Measurements from ENCODE around the gene CYP4V2. TPM values are rescaled to one million over a fixed set of nuclear protein-coding genes. Genes with fewer than 3 reads are reported as not detected.
"Not testable (repeated sequence)": the region's sequence is repeated elsewhere in the genome, so short reads cannot be mapped to it uniquely, and the experiment has no call there.

Gene CYP4V2
- total RNA-seq, 1 experiment from 2014 or later, result 2.0 TPM

- ATAC-seq; POLR2A ChIA-PET; H3K36me3 Mint-ChIP-seq; H3K27me3 Mint-ChIP-seq (ENCODE audit: low read depth); H3K4me3 Mint-ChIP-seq; H3K9me3 Mint-ChIP-seq; CTCF ChIA-PET; H3K27ac Mint-ChIP-seq: not testable (repeated sequence)
- H3K4me1 Mint-ChIP-seq, result peaks cover 42% of the 10 kb centered on the region
- DNase-seq (ENCODE audit: low spot score), result peak; percentile 31
- TF ChIP-seq ZNF512 (CRISPR knock-in tag; IDR thresholded peaks at IDR 0.05; ENCODE audit: borderline replicate concordance), result 0 out of 2 replicates have a peak, but pooled peaks have one; percentile 30
- TF ChIP-seq FOXK1 (CRISPR knock-in tag; IDR thresholded peaks at IDR 0.05), result peak; percentile 50; the same call in 1 of the 2 replicates
- peak; percentile 86; the same call in 1 of the 2 replicates for TF ChIP-seq AFF4 (CRISPR knock-in tag; IDR thresholded peaks at IDR 0.05; ENCODE audit: borderline replicate concordance)
- TF ChIP-seq USF1 (CRISPR knock-in tag; IDR thresholded peaks at IDR 0.05), result 0 out of 2 replicates have a peak, but pooled peaks have one; percentile 19
These were observed 55.8 kb downstream of the CYP4V2 start for GRCh38 chr4:186247062-186247752.

- Mint-ChIP-seq H3K9me3 (peaks cover 5% of the 10 kb centered on the region; the same call in 1 of the 2 replicates), H3K36me3 (peaks cover 5% of the 10 kb centered on the region; the same call in 1 of the 2 replicates), H3K4me3 (peak overlapping the region; percentile 56), H3K27me3 (ENCODE audit: low read depth) (peaks cover 3% of the 10 kb centered on the region; the same call in 1 of the 2 replicates), H3K4me1 (peaks cover 46% of the 10 kb centered on the region), H3K27ac (peak overlapping the region; percentile 100)
- ATAC-seq, result peak; percentile 70
- no peak for DNase-seq (ENCODE audit: low spot score)
- POLR2A ChIA-PET, result no interaction called here
- CTCF ChIA-PET, result no interaction called here
- no peak for TF ChIP-seq ATF1 (CRISPR knock-in tag; IDR thresholded peaks at IDR 0.05)
- TF ChIP-seq HMGA2 (CRISPR knock-in tag; IDR thresholded peaks at IDR 0.05), result no peak
- no peak for TF ChIP-seq CREB1 (CRISPR knock-in tag; IDR thresholded peaks at IDR 0.05)
- no peak for TF ChIP-seq ZNF219 (CRISPR knock-in tag; IDR thresholded peaks at IDR 0.05; ENCODE audit: borderline replicate concordance)
- no peak for TF ChIP-seq OVOL2 (CRISPR knock-in tag; IDR thresholded peaks at IDR 0.05; ENCODE audit: borderline replicate concordance)
- no peak for TF ChIP-seq ERG (CRISPR knock-in tag; IDR thresholded peaks at IDR 0.05)
- TF ChIP-seq IRF2 (CRISPR knock-in tag; IDR thresholded peaks at IDR 0.05; ENCODE audit: borderline replicate concordance, low read depth), result no peak
- no peak for TF ChIP-seq STAT6 (CRISPR knock-in tag; conservative IDR thresholded peaks at IDR 0.05; ENCODE audit: low read depth)
- no peak for TF ChIP-seq E2F5 (CRISPR knock-in tag; IDR thresholded peaks at IDR 0.05)
- no peak for TF ChIP-seq NFE2L1 (CRISPR knock-in tag; IDR thresholded peaks at IDR 0.05)
- TF ChIP-seq GABPB1 (CRISPR knock-in tag; IDR thresholded peaks at IDR 0.05), result no peak
- no peak for TF ChIP-seq ATF6 (CRISPR knock-in tag; IDR thresholded peaks at IDR 0.05)
- peak; percentile 81; the same call in 1 of the 2 replicates for TF ChIP-seq FOXP4 (CRISPR knock-in tag; IDR thresholded peaks at IDR 0.05)
- no peak for TF ChIP-seq ZNF396 (CRISPR knock-in tag; IDR thresholded peaks at IDR 0.05; ENCODE audit: borderline replicate concordance)
These were observed 57.3 kb downstream of the CYP4V2 start for GRCh38 chr4:186248643-186249042.
